Upper lobe of left lung (tissue), 6 donors: ENCODE results near the gene RUBCN. TPM values are rescaled to one million over a fixed set of nuclear protein-coding genes. Genes with fewer than 3 reads are reported as not detected.

Experiments
- ATAC-seq, 2 donors: fragments of 200-7000 bp; cut with Tn5 transposase; one replicate each; pipeline ENCODE4 v1.9.1; 2022; ENCODE audit warnings: mild to moderate bottlenecking in 2 of 2, moderate library complexity in 2 of 2; ENCODE audit not compliant: low FRiP score in 2 of 2
- DNase-seq, 2 donors: peaks; one replicate each; pipeline ENCODE4 v3.0.0-alpha.2; 2019 to 2020
- H3K27ac ChIP-seq, 4 donors: fragments of 200-600 bp; sonication (generic); one replicate each; pipeline ENCODE4 v1.5.1; 2016 to 2019
- H3K27me3 ChIP-seq, 4 donors: fragments of 200-600 bp; sonication (generic); one replicate each; pipeline ENCODE4 v1.5.1; 2017 to 2019
- H3K36me3 ChIP-seq, 4 donors: fragments of 200-600 bp; sonication (generic); one replicate each; pipeline ENCODE4 v1.5.1; 2016 to 2019
- H3K4me1 ChIP-seq, 4 donors: fragments of 200-600 bp; sonication (generic); one replicate each; pipeline ENCODE4 v1.5.1; 2018 to 2019
- H3K4me3 ChIP-seq, 4 donors: fragments of 200-600 bp; sonication (generic); one replicate each; pipeline ENCODE4 v1.5.1; 2017 to 2019; ENCODE audit warnings: mild to moderate bottlenecking in 2 of 4, moderate library complexity in 1 of 4
- H3K9me3 ChIP-seq, 4 donors: fragments of 200-600 bp; sonication (generic); one replicate each; pipeline ENCODE4 v1.5.1; 2018 to 2019
- EP300 ChIP-seq, 4 donors: sonication (generic); formaldehyde crosslinking; IDR thresholded peaks; one replicate each; pipeline ENCODE4 v1.5.1; 2017; ENCODE audit warnings: antibody characterized with exemption in 4 of 4, control low read depth in 2 of 4
- POLR2A ChIP-seq, 4 donors: fragments of 450-650 bp; IDR thresholded peaks; one replicate each; pipeline ENCODE4 v1.5.1; 2016 to 2017; ENCODE audit warnings: antibody characterized with exemption in 4 of 4, mild to moderate bottlenecking in 2 of 4
- POLR2AphosphoS5 ChIP-seq, 2 donors: sonication (generic); formaldehyde crosslinking; IDR thresholded peaks; one replicate each; pipeline ENCODE4 v1.5.1; 2017; ENCODE audit warnings: antibody characterized with exemption in 2 of 2
- WGBS, 2 donors: methylation state at CpG; one replicate each; pipeline ENCODE4 v1.1.5; 2017 to 2018; 5-methylcytosine and 5-hydroxymethylcytosine counted together
- total RNA-seq, 6 donors: library from RNA; depleted of rRNA in 4 of 6; stranded (reverse); fragments of >200 nt in 4 of 6; gene quantifications; one replicate each; pipeline versions ENCODE4 v1.1.0 to v1.2.1, GENCODE V29; 2016 to 2021
- TF ChIP-seq, protein P1 (sequence below), 6 experiments: fragments of 450-650 bp in 4 of 6; fragments of 200-600 bp in 2 of 6; sonication (generic) in 2 of 6; IDR thresholded peaks; one replicate each; pipeline ENCODE4 v1.5.1; 2016 to 2019; ENCODE audit warnings: antibody characterized with exemption in 6 of 6
- donor health status: DM: no; HTN: no; CAD: no; lungs with moderate emphysema.
- donor health status: DM: no; HTN: yes; CAD: no; lungs with severe emphysema.

The RUBCN gene
- total RNA-seq, 6 donors from 2014 or later: 34.8 to 103 (median 51.2) TPM

DNA sequence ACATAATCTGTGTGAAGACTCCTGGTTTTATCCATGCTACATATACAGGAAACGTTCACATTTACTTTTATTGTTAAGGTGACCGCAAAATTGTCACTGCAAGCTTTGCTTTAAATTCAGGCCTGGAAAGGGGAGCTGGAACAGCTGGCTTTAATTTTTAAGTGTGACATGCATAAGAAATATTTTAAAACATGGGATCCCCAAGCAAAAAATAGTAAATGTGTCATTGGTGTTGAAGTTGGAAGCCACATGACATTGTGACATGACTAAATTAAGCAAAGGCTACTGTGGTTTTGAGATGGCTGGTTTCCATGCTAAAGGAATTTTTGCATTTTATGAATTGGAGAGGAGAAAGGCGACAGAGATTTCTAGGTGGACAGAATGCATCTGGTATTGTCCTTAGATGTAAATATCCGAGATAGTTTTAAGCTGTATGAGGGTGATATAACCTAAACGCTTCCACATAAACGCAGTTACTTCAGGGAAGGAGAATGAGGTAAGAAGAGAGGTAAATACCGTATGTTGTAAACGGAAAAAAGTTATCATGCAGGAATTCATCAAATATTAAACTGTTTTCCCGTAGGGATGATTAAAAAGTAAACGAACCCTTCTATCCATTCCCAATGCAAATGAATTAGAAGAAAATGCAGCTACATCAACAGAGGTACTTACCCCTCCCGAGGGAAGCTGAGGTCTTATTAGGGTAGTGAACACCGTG lies 12.1 kb upstream of the RUBCN start:
- H3K27ac ChIP-seq: peak overlapping the region; percentile 94 to 99 (median 94)
- DNase-seq (no peak), ATAC-seq (no peak)
- TF ChIP-seq, protein P1, sequence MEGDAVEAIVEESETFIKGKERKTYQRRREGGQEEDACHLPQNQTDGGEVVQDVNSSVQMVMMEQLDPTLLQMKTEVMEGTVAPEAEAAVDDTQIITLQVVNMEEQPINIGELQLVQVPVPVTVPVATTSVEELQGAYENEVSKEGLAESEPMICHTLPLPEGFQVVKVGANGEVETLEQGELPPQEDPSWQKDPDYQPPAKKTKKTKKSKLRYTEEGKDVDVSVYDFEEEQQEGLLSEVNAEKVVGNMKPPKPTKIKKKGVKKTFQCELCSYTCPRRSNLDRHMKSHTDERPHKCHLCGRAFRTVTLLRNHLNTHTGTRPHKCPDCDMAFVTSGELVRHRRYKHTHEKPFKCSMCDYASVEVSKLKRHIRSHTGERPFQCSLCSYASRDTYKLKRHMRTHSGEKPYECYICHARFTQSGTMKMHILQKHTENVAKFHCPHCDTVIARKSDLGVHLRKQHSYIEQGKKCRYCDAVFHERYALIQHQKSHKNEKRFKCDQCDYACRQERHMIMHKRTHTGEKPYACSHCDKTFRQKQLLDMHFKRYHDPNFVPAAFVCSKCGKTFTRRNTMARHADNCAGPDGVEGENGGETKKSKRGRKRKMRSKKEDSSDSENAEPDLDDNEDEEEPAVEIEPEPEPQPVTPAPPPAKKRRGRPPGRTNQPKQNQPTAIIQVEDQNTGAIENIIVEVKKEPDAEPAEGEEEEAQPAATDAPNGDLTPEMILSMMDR (IDR thresholded peaks at IDR 0.05): no peak
- TF ChIP-seq EP300 (IDR thresholded peaks at IDR 0.05) (no peak), POLR2A (IDR thresholded peaks at IDR 0.05) (no peak), POLR2AphosphoS5 (IDR thresholded peaks at IDR 0.05) (no peak)
- no peaks in the 10 kb centered on the region for H3K9me3 ChIP-seq
- H3K27me3 ChIP-seq: no peaks in the 10 kb centered on the region
- H3K4me3 ChIP-seq: peak overlapping the region; percentile 44 to 94 (median 88)
- 26% methylated on average over 12 of the region's 12 CpGs for WGBS, 2 donors
- H3K36me3 ChIP-seq: no peaks in the 10 kb centered on the region
- H3K4me1 ChIP-seq: peaks cover 16 to 34% (median 28%) of the 10 kb centered on the region in 4 donors

DNA sequence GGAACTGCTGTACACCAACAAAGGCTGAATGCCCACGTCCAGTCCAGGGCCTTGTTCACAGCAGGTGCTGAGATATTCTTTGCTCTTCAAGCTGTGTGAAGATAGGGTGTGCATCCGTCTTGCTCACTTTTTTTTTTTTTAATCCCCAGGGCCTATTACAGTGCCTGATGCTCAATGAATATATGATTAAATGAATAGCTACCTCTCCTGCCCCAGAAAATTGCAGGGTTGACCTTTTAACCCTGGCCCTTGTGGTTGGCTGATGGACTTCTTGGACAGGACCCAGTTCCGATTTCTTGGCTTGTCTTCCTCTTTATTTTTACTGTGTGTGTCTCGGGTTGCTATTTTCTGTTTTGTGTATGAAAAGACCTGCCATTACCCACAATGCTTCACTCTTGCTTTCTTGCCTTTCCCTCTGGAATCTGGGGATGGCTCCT lies 10.1 kb upstream of the RUBCN start:
- peaks cover 6 to 20% (median 17%) of the 10 kb centered on the region in 4 donors for H3K4me1 ChIP-seq
- ATAC-seq (no peak), DNase-seq (peak in 1 of 2 donors; percentile 28)
- no peaks in the 10 kb centered on the region for H3K36me3 ChIP-seq
- H3K27ac ChIP-seq: no peak overlapping the region
- H3K9me3 ChIP-seq: no peaks in the 10 kb centered on the region
- WGBS, 2 donors: 61 to 79% methylated on average over 4 of the region's 4 CpGs
- H3K4me3 ChIP-seq: no peak overlapping the region
- no peaks in the 10 kb centered on the region for H3K27me3 ChIP-seq
- TF ChIP-seq EP300 (IDR thresholded peaks at IDR 0.05) (no peak), POLR2A (IDR thresholded peaks at IDR 0.05) (no peak)
- TF ChIP-seq, protein P1 (IDR thresholded peaks at IDR 0.05): no peak

DNA sequence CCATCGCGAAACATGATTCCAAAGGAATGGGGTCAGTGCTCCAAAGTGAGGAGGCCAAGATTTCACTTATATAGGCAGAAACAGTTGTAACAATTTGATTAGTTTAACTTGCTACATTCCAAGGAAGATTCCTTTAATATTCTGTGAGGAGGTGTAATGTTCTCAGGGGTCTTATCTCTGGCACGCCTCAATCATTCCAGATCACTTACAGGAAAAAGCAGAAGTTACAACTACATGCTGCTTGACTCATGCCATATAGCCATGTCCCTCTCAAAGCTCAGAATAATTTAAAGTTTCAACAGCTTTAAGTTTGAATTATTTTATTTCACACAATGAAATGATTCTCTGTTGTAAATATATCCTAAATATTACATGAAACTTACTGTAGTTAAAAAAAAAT lies 9.5 kb upstream of the RUBCN start:
- Histone ChIP-seq H3K27me3 (no peaks in the 10 kb centered on the region), H3K4me1 (peaks cover 3 to 14% (median 11%) of the 10 kb centered on the region in 4 donors), H3K4me3 (no peak overlapping the region), H3K9me3 (no peaks in the 10 kb centered on the region), H3K36me3 (no peaks in the 10 kb centered on the region), H3K27ac (no peak overlapping the region)
- TF ChIP-seq POLR2AphosphoS5 (IDR thresholded peaks at IDR 0.05) (no peak), EP300 (IDR thresholded peaks at IDR 0.05) (no peak), POLR2A (IDR thresholded peaks at IDR 0.05) (no peak)
- TF ChIP-seq, protein P1 (IDR thresholded peaks at IDR 0.05): no peak
- 79 to 88% methylated on average over 3 of the region's 3 CpGs for WGBS, 2 donors
- ATAC-seq (no peak), DNase-seq (no peak)

DNA sequence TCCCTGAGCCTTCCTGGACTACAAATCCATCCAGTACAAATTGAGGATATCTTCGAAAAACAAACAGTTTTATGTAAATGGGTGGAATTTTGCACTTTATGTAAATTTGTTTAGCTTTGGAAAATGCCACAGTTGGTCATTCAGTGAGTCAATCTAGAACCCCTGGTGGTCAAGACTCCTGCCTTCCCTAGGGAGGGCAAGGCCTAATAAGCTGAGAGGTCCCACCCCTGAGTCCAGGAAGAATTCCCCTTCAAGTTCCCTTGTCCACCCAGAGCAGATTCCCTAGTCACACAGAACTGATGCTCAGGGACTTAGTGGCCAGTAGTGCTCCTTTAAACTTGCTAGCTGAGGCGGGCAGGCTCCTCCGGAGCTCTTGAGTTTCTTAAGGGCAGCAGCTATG lies 6.1 kb upstream of the RUBCN start:
- Histone ChIP-seq H3K4me3 (no peak overlapping the region), H3K4me1 (peaks cover 0 to 2% (median under 1%) of the 10 kb centered on the region in 4 donors), H3K36me3 (no peaks in the 10 kb centered on the region), H3K27me3 (no peaks in the 10 kb centered on the region), H3K27ac (no peak overlapping the region), H3K9me3 (no peaks in the 10 kb centered on the region)
- TF ChIP-seq EP300 (IDR thresholded peaks at IDR 0.05) (no peak), POLR2A (IDR thresholded peaks at IDR 0.05) (no peak), POLR2AphosphoS5 (IDR thresholded peaks at IDR 0.05) (no peak)
- TF ChIP-seq, protein P1 (IDR thresholded peaks at IDR 0.05): no peak
- no peak for DNase-seq
- WGBS, 2 donors: 90 to 92% methylated on average over 3 of the region's 3 CpGs
- ATAC-seq: no peak
